HL-60 (cell line): ENCODE data around the gene AKAP12.

ENCODE experiments used
- DNase-seq, 2 experiments: peaks; one replicate each; pipeline ENCODE4 v3.0.0-alpha.2; 2010 to 2020; ENCODE audit warnings: low read depth in 1 of 2, low spot score in 1 of 2
- H3K27ac ChIP-seq: fragments of 250-450 bp; sonication (Bioruptor Pico); replicated peaks from 2 replicates; pipeline ENCODE4 v1.5.1; 2020; ENCODE audit warnings: mild to moderate bottlenecking, moderate library complexity
- H3K27me3 ChIP-seq: fragments of 250-450 bp; sonication (Bioruptor Pico); 2 replicates; pipeline ENCODE4 v1.5.1; 2021; ENCODE audit warnings: mild to moderate bottlenecking, moderate library complexity; ENCODE audit not compliant: insufficient read depth, poor library complexity, severe bottlenecking
- H3K4me3 ChIP-seq: replicated peaks from 2 replicates; pipeline ENCODE4 v1.5.1; 2011; ENCODE audit warnings: mild to moderate bottlenecking, control low read depth, low read length; ENCODE audit not compliant: insufficient read depth
- GABPA ChIP-seq: IDR thresholded peaks from 2 replicates; pipeline ENCODE4 v1.6.1; 2012; ENCODE audit warnings: low read depth
- POLR2AphosphoS5 ChIP-seq: IDR thresholded peaks from 2 replicates; pipeline ENCODE4 v1.6.1; 2012; ENCODE audit warnings: low read depth
- SPI1 ChIP-seq: IDR thresholded peaks from 2 replicates; pipeline ENCODE4 v1.6.1; 2012; ENCODE audit warnings: low read depth, mild to moderate bottlenecking, borderline replicate concordance
- TF ChIP-seq, protein P1 (sequence below): IDR thresholded peaks from one replicate; pipeline ENCODE4 v1.5.1; 2011; ENCODE audit warnings: low read length, control low read depth, inconsistent platforms; ENCODE audit not compliant: insufficient read depth
- TF ChIP-seq, protein P2 (sequence below): IDR thresholded peaks from 2 replicates; pipeline ENCODE4 v1.6.1; 2012; ENCODE audit warnings: low read depth; ENCODE audit not compliant: insufficient replicate concordance

AKAP12 gene

DNA sequence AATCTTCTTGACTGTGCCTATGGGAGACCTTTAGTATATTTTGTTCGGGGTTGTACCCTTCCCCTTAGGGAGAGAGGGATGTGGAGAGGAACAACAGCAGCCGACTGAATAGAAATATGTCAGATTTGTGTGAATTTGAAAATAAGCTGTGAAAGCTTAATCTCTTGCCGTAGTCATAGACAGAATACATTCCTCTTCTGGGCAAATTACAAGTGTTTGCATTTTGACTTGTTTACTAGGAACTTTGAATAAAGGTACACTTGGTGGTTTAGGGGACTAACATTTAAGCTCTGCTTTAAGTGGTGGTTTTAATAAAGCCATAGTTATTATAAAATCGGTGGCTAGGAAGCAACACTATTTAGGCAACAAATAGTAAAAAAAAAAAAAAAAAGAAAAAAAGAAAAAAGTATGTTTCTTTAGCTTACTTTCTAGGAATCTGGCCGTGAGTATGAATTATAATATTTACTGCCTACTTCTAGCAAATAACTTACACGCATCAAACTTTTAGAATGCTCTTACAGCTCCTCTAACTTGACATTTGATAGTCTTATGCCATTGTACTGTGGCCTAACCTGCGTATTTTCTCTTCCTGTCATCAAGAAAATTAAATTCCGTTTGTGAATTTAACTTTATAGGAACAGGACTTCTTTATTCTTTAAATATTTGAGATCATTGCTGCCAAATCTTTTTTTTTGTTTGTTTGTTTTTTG, 86.5 kb downstream of the AKAP12 start:
- Histone ChIP-seq H3K27ac (no peak overlapping the region), H3K4me3 (no peak overlapping the region), H3K27me3 (peaks cover 31% of the 10 kb centered on the region)
- TF ChIP-seq SPI1 (no peak), GABPA (no peak), POLR2AphosphoS5 (no peak)
- TF ChIP-seq, protein P1, sequence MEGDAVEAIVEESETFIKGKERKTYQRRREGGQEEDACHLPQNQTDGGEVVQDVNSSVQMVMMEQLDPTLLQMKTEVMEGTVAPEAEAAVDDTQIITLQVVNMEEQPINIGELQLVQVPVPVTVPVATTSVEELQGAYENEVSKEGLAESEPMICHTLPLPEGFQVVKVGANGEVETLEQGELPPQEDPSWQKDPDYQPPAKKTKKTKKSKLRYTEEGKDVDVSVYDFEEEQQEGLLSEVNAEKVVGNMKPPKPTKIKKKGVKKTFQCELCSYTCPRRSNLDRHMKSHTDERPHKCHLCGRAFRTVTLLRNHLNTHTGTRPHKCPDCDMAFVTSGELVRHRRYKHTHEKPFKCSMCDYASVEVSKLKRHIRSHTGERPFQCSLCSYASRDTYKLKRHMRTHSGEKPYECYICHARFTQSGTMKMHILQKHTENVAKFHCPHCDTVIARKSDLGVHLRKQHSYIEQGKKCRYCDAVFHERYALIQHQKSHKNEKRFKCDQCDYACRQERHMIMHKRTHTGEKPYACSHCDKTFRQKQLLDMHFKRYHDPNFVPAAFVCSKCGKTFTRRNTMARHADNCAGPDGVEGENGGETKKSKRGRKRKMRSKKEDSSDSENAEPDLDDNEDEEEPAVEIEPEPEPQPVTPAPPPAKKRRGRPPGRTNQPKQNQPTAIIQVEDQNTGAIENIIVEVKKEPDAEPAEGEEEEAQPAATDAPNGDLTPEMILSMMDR, result no peak
- TF ChIP-seq, protein P2, sequence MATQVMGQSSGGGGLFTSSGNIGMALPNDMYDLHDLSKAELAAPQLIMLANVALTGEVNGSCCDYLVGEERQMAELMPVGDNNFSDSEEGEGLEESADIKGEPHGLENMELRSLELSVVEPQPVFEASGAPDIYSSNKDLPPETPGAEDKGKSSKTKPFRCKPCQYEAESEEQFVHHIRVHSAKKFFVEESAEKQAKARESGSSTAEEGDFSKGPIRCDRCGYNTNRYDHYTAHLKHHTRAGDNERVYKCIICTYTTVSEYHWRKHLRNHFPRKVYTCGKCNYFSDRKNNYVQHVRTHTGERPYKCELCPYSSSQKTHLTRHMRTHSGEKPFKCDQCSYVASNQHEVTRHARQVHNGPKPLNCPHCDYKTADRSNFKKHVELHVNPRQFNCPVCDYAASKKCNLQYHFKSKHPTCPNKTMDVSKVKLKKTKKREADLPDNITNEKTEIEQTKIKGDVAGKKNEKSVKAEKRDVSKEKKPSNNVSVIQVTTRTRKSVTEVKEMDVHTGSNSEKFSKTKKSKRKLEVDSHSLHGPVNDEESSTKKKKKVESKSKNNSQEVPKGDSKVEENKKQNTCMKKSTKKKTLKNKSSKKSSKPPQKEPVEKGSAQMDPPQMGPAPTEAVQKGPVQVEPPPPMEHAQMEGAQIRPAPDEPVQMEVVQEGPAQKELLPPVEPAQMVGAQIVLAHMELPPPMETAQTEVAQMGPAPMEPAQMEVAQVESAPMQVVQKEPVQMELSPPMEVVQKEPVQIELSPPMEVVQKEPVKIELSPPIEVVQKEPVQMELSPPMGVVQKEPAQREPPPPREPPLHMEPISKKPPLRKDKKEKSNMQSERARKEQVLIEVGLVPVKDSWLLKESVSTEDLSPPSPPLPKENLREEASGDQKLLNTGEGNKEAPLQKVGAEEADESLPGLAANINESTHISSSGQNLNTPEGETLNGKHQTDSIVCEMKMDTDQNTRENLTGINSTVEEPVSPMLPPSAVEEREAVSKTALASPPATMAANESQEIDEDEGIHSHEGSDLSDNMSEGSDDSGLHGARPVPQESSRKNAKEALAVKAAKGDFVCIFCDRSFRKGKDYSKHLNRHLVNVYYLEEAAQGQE, result no peak
- no peak for DNase-seq

DNA sequence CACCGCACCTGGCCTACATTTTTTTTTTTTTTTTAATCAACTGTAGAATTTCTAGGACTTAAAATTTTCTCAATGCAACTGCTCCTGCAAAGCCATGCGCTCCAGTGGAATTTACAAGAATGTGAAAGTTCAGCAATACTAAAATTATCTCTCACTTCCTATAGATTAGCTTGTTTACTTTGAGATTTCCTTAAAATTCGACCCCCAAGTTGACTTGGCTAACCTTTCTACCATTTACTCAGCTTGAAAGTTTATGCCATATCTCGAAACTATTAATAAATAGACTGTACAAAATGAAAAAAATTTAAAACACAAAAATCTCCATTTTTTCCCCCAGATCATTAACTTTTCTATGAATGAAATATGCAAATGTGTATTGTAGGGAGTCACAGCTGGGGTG, 87.3 kb downstream of the AKAP12 start:
- Histone ChIP-seq H3K27ac (no peak overlapping the region), H3K27me3 (peaks cover 33% of the 10 kb centered on the region), H3K4me3 (no peak overlapping the region)
- TF ChIP-seq POLR2AphosphoS5, result no peak
- TF ChIP-seq GABPA, result no peak
- no peak for TF ChIP-seq SPI1
- TF ChIP-seq, protein P2, result no peak
- TF ChIP-seq, protein P1, result no peak
- no peak for DNase-seq

DNA sequence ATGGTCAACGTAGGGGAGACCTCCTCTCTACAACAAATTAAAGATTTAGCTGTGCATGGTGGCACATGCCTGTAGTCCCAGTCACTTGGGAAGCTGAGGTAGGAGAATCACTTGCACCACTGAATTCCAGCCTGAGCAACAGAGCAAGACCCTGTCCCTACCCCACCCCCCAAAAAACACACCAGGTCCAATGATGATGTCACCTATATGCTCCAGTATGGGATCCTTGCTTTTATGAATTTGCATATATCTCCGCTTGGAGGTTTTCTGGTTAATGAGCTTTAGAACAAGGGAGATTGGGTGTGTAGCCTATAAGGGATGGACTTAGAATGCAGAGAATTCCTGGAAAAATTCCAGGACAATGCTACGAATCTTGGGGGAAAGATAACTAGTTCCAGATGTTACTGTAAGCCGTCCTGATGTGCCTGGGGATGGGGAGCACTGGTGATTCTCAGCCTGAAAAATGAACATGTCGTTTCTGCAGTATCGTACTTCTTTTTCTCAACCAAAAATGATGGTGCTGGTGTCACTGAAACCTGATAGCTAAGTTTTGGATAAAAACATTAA, 90.4 kb downstream of the AKAP12 start:
- no peak for DNase-seq
- H3K27me3 ChIP-seq, result peaks cover 24% of the 10 kb centered on the region
- H3K4me3 ChIP-seq, result no peak overlapping the region
- TF ChIP-seq POLR2AphosphoS5 (no peak), SPI1 (no peak), GABPA (no peak)
- TF ChIP-seq, protein P1, result no peak
- TF ChIP-seq, protein P2, result no peak
- no peak overlapping the region for H3K27ac ChIP-seq
